NCI-H2107 treated with DMSO at 0.1 percent for 48 hours (cell line): Measurements from ENCODE around the gene CCN2.
"Not testable (repeated sequence)": the region's sequence is repeated elsewhere in the genome, so short reads cannot be mapped to it uniquely, and the experiment has no call there.

Experiments used
- DNase-seq: peaks from one replicate; lab custom pipeline; 2025; ENCODE audit not compliant: unreplicated experiment; lab: John Stamatoyannopoulos, UW

Gene CCN2

DNA sequence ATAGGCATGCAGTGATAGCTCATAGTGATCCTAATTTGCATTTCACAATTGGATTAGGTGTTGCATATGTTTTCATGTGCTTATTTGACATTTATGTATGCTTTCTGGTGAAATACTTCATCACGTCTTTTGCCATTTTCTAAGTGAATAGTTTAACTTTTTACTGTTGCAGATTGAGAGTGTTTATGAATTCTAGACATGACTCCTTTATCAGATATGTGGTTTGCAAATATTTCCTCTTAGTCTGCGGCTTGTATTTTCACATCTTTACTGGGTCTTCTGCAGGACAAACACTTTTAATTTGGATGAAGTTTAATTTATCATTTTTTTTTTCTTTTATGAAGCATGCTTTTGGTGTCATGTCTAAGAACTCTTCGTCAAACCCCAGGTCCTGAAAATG is 39.2 kb downstream of the CCN2 start:
- DNase-seq = no peak

- DNase-seq = no peak
Observed at GRCh38 chr6:131910956-131911355, 40.2 kb downstream of the CCN2 start.

DNA sequence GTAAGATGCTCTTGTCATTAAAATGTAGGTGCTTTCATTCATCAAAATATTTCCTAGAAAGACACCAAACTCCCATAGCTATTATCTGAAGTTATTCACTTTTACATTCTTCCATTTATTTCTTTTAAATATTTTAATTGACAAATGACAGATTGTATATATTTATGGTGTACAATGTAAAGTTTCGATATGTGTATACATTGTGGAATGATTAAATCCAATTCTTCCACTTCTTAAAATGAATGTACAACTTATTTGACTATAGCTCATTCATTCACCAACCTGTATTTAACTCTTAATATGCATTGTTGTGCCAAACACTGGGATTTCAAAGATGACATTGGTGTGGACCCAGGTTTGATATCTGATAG is 41.0 kb downstream of the CCN2 start:
- no peak for DNase-seq

- DNase-seq = peak; percentile 55
Observed at GRCh38 chr6:131909408-131910218, 41.6 kb downstream of the CCN2 start.

GRCh38 chr6:131908787-131909186 is 42.4 kb downstream of the CCN2 start:
- not testable (repeated sequence) for DNase-seq

GRCh38 chr6:131903734-131904133 is 47.4 kb downstream of the CCN2 start:
- not testable (repeated sequence) for DNase-seq

GRCh38 chr6:131901326-131901873 is 49.8 kb downstream of the CCN2 start:
- DNase-seq = not testable (repeated sequence)

DNA sequence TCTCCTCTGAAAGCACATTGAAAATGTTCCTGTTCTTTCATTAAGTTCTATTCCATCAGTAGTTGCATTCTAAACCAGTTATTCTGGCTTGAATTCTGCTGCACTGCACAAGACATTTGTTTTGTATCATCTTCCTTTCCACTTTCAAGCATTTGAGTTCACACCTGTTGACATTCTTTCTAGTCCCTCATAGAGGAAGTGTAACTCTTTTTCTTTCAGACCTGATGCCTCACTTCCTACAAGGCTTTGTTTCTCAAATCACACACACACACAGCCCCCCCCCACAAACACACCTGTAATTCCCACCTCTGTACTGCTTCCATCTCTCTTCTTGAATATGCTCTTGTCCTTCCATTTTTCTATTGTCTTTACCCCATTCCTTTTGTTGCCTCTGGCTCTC is 50.9 kb downstream of the CCN2 start:
- no peak for DNase-seq

DNA sequence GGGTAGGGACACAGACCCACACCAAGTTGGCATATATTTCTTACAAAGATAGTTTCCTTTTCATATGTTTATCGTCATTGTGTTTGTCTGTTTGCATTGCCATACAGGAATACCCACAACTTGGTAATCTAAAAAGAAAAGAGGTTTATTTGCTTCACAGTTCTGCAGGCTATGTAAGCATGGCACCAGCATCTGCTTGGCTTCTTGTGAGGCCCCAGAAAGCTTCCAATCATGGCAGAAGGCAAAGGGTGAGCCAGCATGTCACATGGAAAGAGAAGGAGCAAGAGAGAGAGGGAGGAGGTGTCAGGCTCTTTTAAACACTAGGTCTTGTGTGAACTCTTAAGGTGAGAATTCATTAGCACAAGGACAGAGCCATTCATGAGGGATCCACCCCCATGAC is 52.5 kb downstream of the CCN2 start:
- DNase-seq = no peak
